ENCODE data around the gene ATP2B2. TPM values are rescaled to one million over a fixed set of nuclear protein-coding genes. Genes with fewer than 3 reads are reported as not detected.

Gene ATP2B2
- total RNA-seq, 2 donors from 2014 or later = 0.07 to 0.11 TPM

DNA sequence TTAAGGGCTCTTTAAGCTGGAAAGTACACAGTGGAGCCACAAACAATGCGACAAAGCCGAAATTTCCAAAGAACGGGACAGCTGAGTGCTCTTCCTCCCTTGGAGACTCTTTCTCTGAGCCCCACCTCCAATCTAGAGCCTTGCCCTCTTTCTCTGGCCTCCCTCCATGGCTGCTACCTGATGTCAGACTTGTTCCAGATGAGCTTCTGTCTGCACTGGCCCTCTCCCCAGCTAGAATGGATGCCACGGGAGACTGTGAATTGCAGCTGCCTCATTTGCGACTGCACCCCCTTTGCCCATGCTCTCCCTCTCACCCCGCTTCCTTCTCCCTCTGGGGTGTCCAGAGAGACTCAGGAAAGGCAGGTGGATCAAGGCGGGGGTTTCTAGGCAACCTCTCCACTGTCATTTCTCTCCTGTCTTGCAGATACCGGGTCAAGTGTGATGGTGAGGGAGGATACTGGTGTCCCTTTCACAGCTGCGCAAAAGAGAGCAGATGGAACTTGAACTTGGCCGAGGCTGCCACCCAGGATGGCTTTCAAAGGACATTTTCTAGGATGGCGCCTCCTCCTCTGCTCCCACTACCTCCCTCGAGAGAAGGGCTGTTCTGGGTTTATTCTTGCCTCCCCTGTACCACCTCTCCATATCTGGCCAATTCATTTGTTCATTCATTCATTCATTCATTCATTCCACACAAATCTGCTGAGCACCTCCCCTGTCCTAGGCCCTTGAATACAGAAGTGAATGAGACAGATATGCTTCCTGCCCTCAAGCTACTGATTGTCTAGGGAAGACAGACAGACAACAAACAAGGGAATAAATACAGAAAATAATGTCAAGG is 12.8 kb downstream of the ATP2B2 start:
- Histone ChIP-seq H3K9ac (ENCODE audit: low read depth in 2 of 2, low read length in 2 of 2) (no peak overlapping the region), H3K4me3 (no peak overlapping the region), H3K9me3 (no peaks in the 10 kb centered on the region), H3K36me3 (no peaks in the 10 kb centered on the region), H3K27me3 (no peaks in the 10 kb centered on the region), H3K27ac (no peak overlapping the region), H3K4me1 (no peaks in the 10 kb centered on the region)
- DNase-seq = no peak
- intact Hi-C loops (cut with DNase I) = no loop called here
- TF ChIP-seq, protein P1, sequence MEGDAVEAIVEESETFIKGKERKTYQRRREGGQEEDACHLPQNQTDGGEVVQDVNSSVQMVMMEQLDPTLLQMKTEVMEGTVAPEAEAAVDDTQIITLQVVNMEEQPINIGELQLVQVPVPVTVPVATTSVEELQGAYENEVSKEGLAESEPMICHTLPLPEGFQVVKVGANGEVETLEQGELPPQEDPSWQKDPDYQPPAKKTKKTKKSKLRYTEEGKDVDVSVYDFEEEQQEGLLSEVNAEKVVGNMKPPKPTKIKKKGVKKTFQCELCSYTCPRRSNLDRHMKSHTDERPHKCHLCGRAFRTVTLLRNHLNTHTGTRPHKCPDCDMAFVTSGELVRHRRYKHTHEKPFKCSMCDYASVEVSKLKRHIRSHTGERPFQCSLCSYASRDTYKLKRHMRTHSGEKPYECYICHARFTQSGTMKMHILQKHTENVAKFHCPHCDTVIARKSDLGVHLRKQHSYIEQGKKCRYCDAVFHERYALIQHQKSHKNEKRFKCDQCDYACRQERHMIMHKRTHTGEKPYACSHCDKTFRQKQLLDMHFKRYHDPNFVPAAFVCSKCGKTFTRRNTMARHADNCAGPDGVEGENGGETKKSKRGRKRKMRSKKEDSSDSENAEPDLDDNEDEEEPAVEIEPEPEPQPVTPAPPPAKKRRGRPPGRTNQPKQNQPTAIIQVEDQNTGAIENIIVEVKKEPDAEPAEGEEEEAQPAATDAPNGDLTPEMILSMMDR (IDR thresholded peaks at IDR 0.05) = no peak

DNA sequence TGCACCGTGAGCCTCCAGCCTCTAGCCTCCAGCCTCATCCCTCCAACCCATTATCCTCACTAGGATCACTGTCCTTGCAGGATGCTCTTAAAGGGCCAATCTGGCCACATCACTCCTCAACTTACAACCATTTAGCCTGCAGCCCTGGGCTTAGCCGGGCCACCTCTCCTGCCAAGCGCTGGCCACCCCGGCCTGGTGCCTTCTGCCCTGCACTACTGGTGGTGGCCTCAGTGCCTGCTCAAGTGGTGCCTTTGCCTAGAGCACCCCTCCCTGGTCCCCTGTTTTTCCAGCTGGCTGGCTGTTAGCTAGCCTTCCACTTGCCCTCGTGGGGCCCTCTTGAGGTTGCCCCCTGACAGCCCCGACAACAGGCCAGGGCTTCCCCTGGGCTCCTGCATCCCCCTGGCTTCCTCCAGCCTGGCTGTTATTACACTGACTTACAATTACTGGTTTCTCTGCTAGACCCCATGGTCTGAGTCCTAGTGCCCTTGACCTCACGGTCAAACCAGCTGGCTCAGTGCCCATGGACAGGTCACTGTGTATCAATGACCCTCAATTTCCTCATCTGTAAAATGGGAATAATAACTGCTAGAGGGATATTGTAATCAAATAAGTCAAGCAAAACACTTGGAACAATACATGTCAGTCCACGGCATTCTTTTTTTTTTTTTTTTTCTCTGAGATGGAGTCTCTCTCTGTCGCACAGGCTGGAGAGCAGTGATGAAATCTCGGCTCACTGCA is 15.5 kb downstream of the ATP2B2 start:
- DNase-seq = no peak
- no peaks in the 10 kb centered on the region for H3K9me3 ChIP-seq
- H3K27ac ChIP-seq = no peak overlapping the region
- intact Hi-C loops (cut with DNase I) = no loop called here
- H3K36me3 ChIP-seq = no peaks in the 10 kb centered on the region
- H3K9ac ChIP-seq (ENCODE audit: low read depth in 2 of 2, low read length in 2 of 2) = no peak overlapping the region
- no peaks in the 10 kb centered on the region for H3K4me1 ChIP-seq
- H3K27me3 ChIP-seq = no peaks in the 10 kb centered on the region
- no peak overlapping the region for H3K4me3 ChIP-seq
- TF ChIP-seq, protein P1 (IDR thresholded peaks at IDR 0.05) = no peak

DNA sequence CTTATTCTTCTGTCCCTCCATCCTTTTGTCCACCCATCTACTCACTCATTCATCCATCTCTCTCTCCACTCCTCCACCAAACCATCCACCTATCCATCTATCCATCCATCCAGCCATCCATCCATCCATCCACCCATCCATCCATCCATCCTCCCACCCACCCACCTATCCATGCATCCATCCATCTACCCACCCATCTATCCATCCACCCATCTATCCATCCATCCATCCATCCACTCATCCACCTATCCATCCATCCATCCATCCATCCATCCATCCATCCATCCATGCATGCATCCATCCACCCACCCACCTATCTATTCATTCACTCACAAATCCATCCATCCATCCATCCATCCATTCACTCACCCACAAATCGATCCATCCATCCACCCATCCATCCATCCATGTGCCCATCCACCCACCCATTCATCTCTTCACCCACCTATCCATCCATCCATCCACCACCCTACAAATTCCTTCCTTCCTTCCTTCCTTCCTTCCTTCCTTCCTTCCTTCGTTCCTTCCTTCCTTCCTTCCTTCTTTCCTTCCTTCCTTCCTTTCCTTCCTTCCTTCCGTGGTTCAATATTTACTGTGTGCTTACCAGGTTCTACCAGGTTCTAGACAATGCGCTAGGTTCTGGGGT is 17.3 kb downstream of the ATP2B2 start:
- no peaks in the 10 kb centered on the region for H3K36me3 ChIP-seq

DNA sequence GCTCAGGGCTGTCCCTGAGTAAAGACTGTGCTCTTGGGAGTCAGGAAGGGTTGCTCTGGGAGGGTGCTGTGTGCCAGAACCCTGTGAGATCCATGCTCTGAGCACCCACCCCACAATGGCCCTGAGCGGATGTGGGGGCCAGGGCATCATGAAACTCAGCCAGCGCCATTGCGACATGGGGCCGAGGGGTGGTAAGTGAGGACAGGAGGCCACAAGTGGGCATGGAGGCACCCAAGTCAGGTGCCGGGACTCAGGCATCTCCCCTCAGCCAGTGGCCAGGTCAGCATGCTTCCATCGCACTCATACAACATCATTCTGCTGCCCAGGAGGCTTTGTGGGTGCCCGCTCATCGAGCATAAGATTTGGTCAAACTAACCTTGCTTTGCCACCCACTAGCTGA is 19.6 kb downstream of the ATP2B2 start:
- no peaks in the 10 kb centered on the region for H3K27me3 ChIP-seq
- TF ChIP-seq, protein P1 (IDR thresholded peaks at IDR 0.05) = no peak
- H3K27ac ChIP-seq = no peak overlapping the region
- intact Hi-C loops (cut with DNase I) = no loop called here
- no peak overlapping the region for H3K4me3 ChIP-seq
- H3K4me1 ChIP-seq = no peaks in the 10 kb centered on the region
- H3K36me3 ChIP-seq = no peaks in the 10 kb centered on the region
- no peak for DNase-seq
- H3K9me3 ChIP-seq = no peaks in the 10 kb centered on the region
- H3K9ac ChIP-seq (ENCODE audit: low read depth in 2 of 2, low read length in 2 of 2) = no peak overlapping the region

More for the DNA sequence above, 17.3 kb downstream of the ATP2B2 start:
- no peak overlapping the region for H3K27ac ChIP-seq
- H3K9ac ChIP-seq (ENCODE audit: low read depth in 2 of 2, low read length in 2 of 2) = no peak overlapping the region
- H3K27me3 ChIP-seq = no peaks in the 10 kb centered on the region
- no peaks in the 10 kb centered on the region for H3K9me3 ChIP-seq
- no peaks in the 10 kb centered on the region for H3K4me1 ChIP-seq
- intact Hi-C loops (cut with DNase I) = no loop called here
- TF ChIP-seq, protein P1 (IDR thresholded peaks at IDR 0.05) = no peak
- no peak overlapping the region for H3K4me3 ChIP-seq
- no peak for DNase-seq

DNA sequence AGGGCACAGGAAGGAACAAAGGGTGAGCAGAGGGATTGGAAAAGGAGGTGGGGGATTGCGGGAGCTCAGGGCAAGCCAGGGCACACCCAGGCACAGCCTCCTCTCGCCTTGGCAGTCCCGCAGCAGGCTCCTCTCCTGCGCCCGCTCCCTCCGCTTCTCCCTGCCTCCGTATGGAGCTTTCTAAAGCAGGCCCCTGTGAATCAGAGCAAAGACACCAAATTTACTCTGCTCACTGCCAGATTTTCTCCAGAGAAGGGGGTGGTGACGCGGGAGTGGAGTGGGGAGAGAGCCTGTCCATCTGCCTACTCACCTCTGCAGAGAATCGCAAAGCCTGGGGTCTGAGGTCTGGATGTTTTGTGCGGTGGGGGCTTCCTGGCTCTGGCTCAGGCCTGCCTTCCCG is 20.0 kb downstream of the ATP2B2 start:
- H3K4me3 ChIP-seq = no peak overlapping the region
- H3K9ac ChIP-seq (ENCODE audit: low read depth in 2 of 2, low read length in 2 of 2) = no peak overlapping the region
- TF ChIP-seq, protein P1 (IDR thresholded peaks at IDR 0.05) = no peak
- no peaks in the 10 kb centered on the region for H3K9me3 ChIP-seq
- no peaks in the 10 kb centered on the region for H3K36me3 ChIP-seq
- no peak for DNase-seq
- no peak overlapping the region for H3K27ac ChIP-seq
- no peaks in the 10 kb centered on the region for H3K4me1 ChIP-seq
- intact Hi-C loops (cut with DNase I) = no loop called here
- no peaks in the 10 kb centered on the region for H3K27me3 ChIP-seq
